Right lobe of liver (tissue), 6 donors: ENCODE measurements around the gene TBC1D24. TPM values are rescaled to one million over a fixed set of nuclear protein-coding genes. Genes with fewer than 3 reads are reported as not detected.

ENCODE experiments used
- ATAC-seq, 4 donors: fragments of 200-7000 bp; cut with Tn5 transposase; one replicate each; pipeline ENCODE4 v1.9.1; 2020; ENCODE audit warnings: mild to moderate bottlenecking in 4 of 4, moderate library complexity in 4 of 4
- DNase-seq, 3 donors: peaks; one replicate each; pipeline ENCODE4 v3.0.0-alpha.2; 2020
- H3K27ac ChIP-seq, 3 donors: fragments of 200-600 bp; one replicate each; pipeline ENCODE4 v1.8.0; 2022
- H3K27me3 ChIP-seq, 2 donors: fragments of 200-600 bp; one replicate each; pipeline ENCODE4 v1.8.0; 2022
- H3K36me3 ChIP-seq, 4 donors: fragments of 200-600 bp; sonication (generic) in 1 of 4; one replicate each; pipeline versions ENCODE4 v1.5.1 to v1.8.0; 2017 to 2022; ENCODE audit warnings: control low read depth in 1 of 4
- H3K4me1 ChIP-seq, 4 donors: fragments of 200-600 bp; sonication (generic) in 1 of 4; one replicate each; pipeline versions ENCODE4 v1.5.1 to v1.8.0; 2017 to 2022; ENCODE audit warnings: control low read depth in 1 of 4
- H3K4me3 ChIP-seq, 3 donors: fragments of 200-600 bp; one replicate each; pipeline ENCODE4 v1.8.0; 2022
- H3K9me3 ChIP-seq, 4 donors: fragments of 200-600 bp; sonication (generic) in 1 of 4; one replicate each; pipeline versions ENCODE4 v1.5.1 to v1.8.0; 2017 to 2022; ENCODE audit warnings: control low read depth in 1 of 4
- CTCF ChIP-seq, 4 donors: fragments of 200-600 bp in 3 of 4; fragments of 450-650 bp in 1 of 4; IDR thresholded peaks; one replicate each; pipeline versions ENCODE4 v1.5.1 to v1.8.0; 2016 to 2022; ENCODE audit warnings: antibody characterized with exemption in 4 of 4, mild to moderate bottlenecking in 2 of 4
- POLR2A ChIP-seq: fragments of 450-650 bp; IDR thresholded peaks from one replicate; pipeline ENCODE4 v1.6.1; 2017; ENCODE audit warnings: antibody characterized with exemption, mild to moderate bottlenecking
- WGBS: methylation state at CpG from one replicate; pipeline ENCODE4 v1.1.6; 2018; ENCODE audit warnings: low coverage, low lambda C conversion rate; ENCODE audit not compliant: insufficient coverage; ENCODE audit errors: missing lambda C conversion rate; 5-methylcytosine and 5-hydroxymethylcytosine counted together
- intact Hi-C, 2 donors: fragments of 100-400 bp; cut with DNase I; formaldehyde crosslinking; loops; one replicate each; pipeline versions ENCODE4 v1.11.2 to v1.14.1; 2022
- total RNA-seq, 6 experiments: library from RNA; depleted of rRNA in 2 of 6; stranded (reverse); fragments of >200 nt in 2 of 6; fragmentation: NEBNext Ultra II Directional in 3 of 6; extraction: Animal tissue kit (Norgen Biotek cat#: 25700) in 3 of 6; gene quantifications; one replicate each; pipeline versions ENCODE4 v1.1.0 to v1.2.4, GENCODE V29; 2016 to 2023
- donor health status: DM: no; HTN: yes; CAD: no.
- donor health status: DM: no; HTN: no; CAD: no.
- donor health status: DM: no; HTN: no; CAD: no.
- donor health status: DM: no; HTN: yes; CAD: no.
- donor health status: DM: no; HTN: yes; CAD: no.

The TBC1D24 gene
- total RNA-seq, 6 experiments from 2014 or later, result 14.9 to 22.7 (median 17.5) TPM

- no peak for TF ChIP-seq POLR2A
- no peak for TF ChIP-seq CTCF (IDR thresholded peaks at IDR 0.05)
- Histone ChIP-seq H3K27ac (peak overlapping the region in 2 of 3 donors; percentile 42 to 85), H3K4me3 (peak overlapping the region in 1 of 3 donors; percentile 29), H3K9me3 (no peaks in the 10 kb centered on the region), H3K4me1 (peaks cover 0 to 53% (median 26%) of the 10 kb centered on the region in 4 donors), H3K27me3 (no peaks in the 10 kb centered on the region), H3K36me3 (peaks cover 0 to 20% (median 4%) of the 10 kb centered on the region in 4 donors)
- WGBS, result 15% methylated on average over 3 of the region's 6 CpGs
- ATAC-seq (peak in 3 of 4 donors; percentile 3 to 45 (median 7)), DNase-seq (peak in 2 of 3 donors; percentile 54 to 58)
- intact Hi-C loops, result no loop called here
Observed at GRCh38 chr16:2523801-2524231, 48.9 kb downstream of the TBC1D24 start.

- DNase-seq (peak in 2 of 3 donors; percentile 67 to 73), ATAC-seq (peak; percentile 53 to 80 (median 75))
- peaks cover 0 to 47% (median 21%) of the 10 kb centered on the region in 4 donors for H3K4me1 ChIP-seq
- H3K4me3 ChIP-seq, result peak overlapping the region in 1 of 3 donors; percentile 15
- WGBS, result 45% methylated on average over 8 of the region's 9 CpGs
- intact Hi-C loops, result no loop called here
- peak overlapping the region in 2 of 3 donors; percentile 42 to 85 for H3K27ac ChIP-seq
- TF ChIP-seq CTCF (IDR thresholded peaks at IDR 0.05) (peak in 3 of 4 donors; percentile 7 to 31 (median 25)), POLR2A (no peak)
- no peaks in the 10 kb centered on the region for H3K9me3 ChIP-seq
- H3K36me3 ChIP-seq, result peaks cover 0 to 22% (median 4%) of the 10 kb centered on the region in 4 donors
- H3K27me3 ChIP-seq, result no peaks in the 10 kb centered on the region
Observed at GRCh38 chr16:2524339-2524938, 49.5 kb downstream of the TBC1D24 start.

GRCh38 chr16:2526135-2526534, 51.2 kb downstream of the TBC1D24 start:
- TF ChIP-seq POLR2A (no peak), CTCF (IDR thresholded peaks at IDR 0.05) (no peak)
- 50% methylated on average over 4 of the region's 8 CpGs for WGBS
- peak in 2 of 3 donors; percentile 10 to 53 for DNase-seq
- Histone ChIP-seq H3K4me3 (no peak overlapping the region), H3K4me1 (peaks cover 0 to 41% (median 16%) of the 10 kb centered on the region in 4 donors), H3K36me3 (peaks cover 0 to 19% (median 4%) of the 10 kb centered on the region in 4 donors), H3K27ac (no peak overlapping the region), H3K9me3 (no peaks in the 10 kb centered on the region), H3K27me3 (no peaks in the 10 kb centered on the region)
- ATAC-seq, result no peak
- intact Hi-C loops, result no loop called here

GRCh38 chr16:2527071-2527783, 52.3 kb downstream of the TBC1D24 start:
- no peak for ATAC-seq
- intact Hi-C loops, result no loop called here
- Histone ChIP-seq H3K9me3 (no peaks in the 10 kb centered on the region), H3K4me1 (peaks cover 0 to 43% (median 14%) of the 10 kb centered on the region in 4 donors), H3K27ac (peak overlapping the region in 1 of 3 donors; percentile 8), H3K4me3 (no peak overlapping the region), H3K27me3 (no peaks in the 10 kb centered on the region), H3K36me3 (peaks cover 0 to 18% (median 4%) of the 10 kb centered on the region in 4 donors)
- TF ChIP-seq CTCF (IDR thresholded peaks at IDR 0.05) (no peak), POLR2A (no peak)
- WGBS, result no CpG with 5 or more reads among the region's 12 CpGs
- DNase-seq, result peak in 2 of 3 donors; percentile 18 to 51
